Cardiac ventricle fibroblast (primary cell): ENCODE measurements around the gene RALGDS. TPM values are rescaled to one million over a fixed set of nuclear protein-coding genes. Genes with fewer than 3 reads are reported as not detected.

Experiments
- total RNA-seq: library from RNA; depleted of rRNA; stranded (reverse); fragments of >200 nt; gene quantifications from 2 replicates; pipeline ENCODE4 v1.2.3, GENCODE V29; 2015

RALGDS gene
- 9.6 TPM in 2 replicates for total RNA-seq

DNA sequence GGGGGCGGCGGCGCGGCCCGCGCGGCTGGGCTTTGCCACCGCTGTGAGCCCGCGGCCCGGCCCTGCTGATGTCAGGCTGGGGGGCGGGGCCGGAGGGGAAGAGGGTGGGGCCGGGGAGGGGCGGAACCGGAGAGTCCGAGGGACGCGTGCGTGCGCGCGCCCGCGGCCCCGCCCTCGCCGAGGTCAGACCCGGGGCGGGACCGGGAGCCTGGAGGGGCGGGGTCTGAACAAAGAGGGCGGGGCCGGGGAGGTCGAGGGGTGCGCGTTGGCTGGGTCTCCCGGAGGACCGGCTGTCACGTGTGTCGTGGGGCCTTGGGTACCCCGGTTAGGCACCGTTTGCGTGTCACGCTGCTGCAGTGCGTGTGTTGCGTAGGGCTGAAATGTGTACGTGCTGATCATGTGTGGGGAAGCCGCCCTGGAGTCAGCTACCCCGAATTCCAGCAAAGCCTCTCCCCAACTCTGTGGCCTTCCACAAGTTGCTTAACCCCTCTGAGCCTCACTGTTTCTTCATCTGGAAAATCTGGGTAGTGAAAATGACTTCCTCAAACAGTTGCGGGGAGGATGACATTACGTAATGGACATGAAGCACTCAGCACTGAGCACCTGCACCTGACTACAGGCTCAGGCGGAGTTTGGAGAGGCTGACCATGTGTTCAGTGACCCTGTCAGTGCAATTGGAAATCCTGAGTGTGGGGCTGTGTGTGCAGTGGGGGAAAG lies at the start of gene RALGDS:
Gene RALGDS, minus strand, starts transcription at position 43 of the 717 bp plus-strand sequence. CDS start 86 bp downstream, outside the sequence.

GRCh38 chr9:133163504-133164172 lies 42.6 kb upstream of the RALGDS start, which contains the start of gene GBGT1:
Gene GBGT1, minus strand, starts transcription at chr9:133163914. Its CDS starts 1,502 bp downstream, at chr9:133162412.

GRCh38 chr9:133061764-133062145 lies 59.3 kb downstream of the RALGDS start, which contains the start of gene CEL:
Gene CEL, plus strand, starts transcription at chr9:133061981. Its CDS starts 22 bp downstream, at chr9:133062003.

Other genes starting within 250 kb of the RALGDS start
- 0.88 and 1.4 TPM in 2 replicates for gene AK8, start 243.0 kb downstream of the RALGDS start, total RNA-seq
- 6.4 and 8.2 TPM in 2 replicates for gene SPACA9, start 242.3 kb downstream of the RALGDS start, total RNA-seq
- gene TSC1, start 176.6 kb downstream of the RALGDS start, total RNA-seq: 16.1 and 19.8 TPM in 2 replicates
- gene GFI1B, start 142.5 kb downstream of the RALGDS start, total RNA-seq: not detected in 2 replicates
- 30.9 and 42.1 TPM in 2 replicates for gene GTF3C5, start 90.2 kb downstream of the RALGDS start, total RNA-seq
- gene CEL, start 59.3 kb downstream of the RALGDS start, total RNA-seq: 0.10 and 0.50 TPM in 2 replicates
- 4.1 and 6.6 TPM in 2 replicates for gene GBGT1, start 42.7 kb upstream of the RALGDS start, total RNA-seq
- gene OBP2B, start 88.0 kb upstream of the RALGDS start, total RNA-seq: not detected in 2 replicates
- gene ABO, start 154.0 kb upstream of the RALGDS start, total RNA-seq: 0.06 TPM in 1 of 2 replicates, not detected in the other
- gene SURF6, start 214.9 kb upstream of the RALGDS start, total RNA-seq: 14.2 and 22.4 TPM in 2 replicates
- 9.4 and 19.7 TPM in 2 replicates for gene MED22, start 226.9 kb upstream of the RALGDS start, total RNA-seq
- gene RPL7A, start 227.0 kb upstream of the RALGDS start, total RNA-seq: 3,323 and 3,336 TPM in 2 replicates
- gene SURF1, start 235.2 kb upstream of the RALGDS start, total RNA-seq: 33.7 and 38.0 TPM in 2 replicates
- gene SURF2, start 235.3 kb upstream of the RALGDS start, total RNA-seq: 17.9 and 19.8 TPM in 2 replicates